ENCODE results near the gene FOSB.
"Not testable (repeated sequence)": the region's sequence is repeated elsewhere in the genome, so short reads cannot be mapped to it uniquely, and the experiment has no call there.

The FOSB gene

GRCh38 chr19:45506989-45507871 is 39.4 kb downstream of the FOSB start, which contains the start of gene VASP:
Gene VASP, plus strand, starts transcription at chr19:45507479. Its CDS starts 293 bp downstream, at chr19:45507772.
- peak; percentile 91 for DNase-seq

- no peak for DNase-seq
These were observed 40.1 kb downstream of the FOSB start for GRCh38 chr19:45507872-45508416.

- DNase-seq, result peak; percentile 53
These were observed 40.6 kb downstream of the FOSB start for GRCh38 chr19:45508417-45508860.

DNA sequence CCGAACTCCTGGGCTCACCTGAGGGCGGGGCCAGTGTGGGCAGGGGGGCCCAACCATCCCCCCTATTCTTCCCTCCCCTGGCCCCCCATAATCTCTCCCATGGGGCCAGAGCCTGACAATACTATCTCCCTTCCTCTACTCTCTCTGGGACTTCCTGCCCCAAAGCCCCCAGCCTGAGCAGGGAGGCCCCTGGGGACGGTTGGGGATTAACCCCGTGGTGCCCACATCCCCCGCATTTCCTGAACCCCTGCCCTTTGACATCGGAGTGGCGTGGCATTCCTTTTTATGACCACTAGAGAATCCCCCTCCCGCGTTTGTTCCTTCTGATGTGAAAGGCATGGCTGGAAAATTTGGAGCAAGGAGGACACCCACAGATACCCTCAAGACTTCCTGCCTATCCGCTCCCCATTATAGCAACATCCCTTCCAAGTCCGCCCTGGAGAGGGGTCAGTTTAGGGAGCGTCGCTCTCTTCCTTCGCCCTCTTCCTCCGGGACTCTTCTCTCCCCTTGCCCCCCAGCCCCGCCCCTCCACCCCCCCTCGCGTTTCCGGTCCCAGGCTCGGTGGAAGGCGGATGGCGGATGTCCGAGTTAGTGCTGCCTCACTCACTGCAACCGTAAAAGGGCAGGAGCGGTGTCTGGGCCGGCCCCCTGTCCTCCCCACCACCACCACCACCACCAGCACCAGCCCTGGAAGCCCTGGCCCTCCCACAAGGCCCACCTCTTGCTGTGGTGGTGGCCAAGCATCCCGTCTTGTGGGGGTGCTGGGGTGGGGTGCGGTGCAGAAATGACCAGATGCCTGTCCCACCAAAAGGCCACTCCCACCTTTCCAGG is 41.3 kb downstream of the FOSB start:
- DNase-seq, result peak; percentile 65

GRCh38 chr19:45509692-45510015 is 41.9 kb downstream of the FOSB start:
- DNase-seq, result no peak

DNA sequence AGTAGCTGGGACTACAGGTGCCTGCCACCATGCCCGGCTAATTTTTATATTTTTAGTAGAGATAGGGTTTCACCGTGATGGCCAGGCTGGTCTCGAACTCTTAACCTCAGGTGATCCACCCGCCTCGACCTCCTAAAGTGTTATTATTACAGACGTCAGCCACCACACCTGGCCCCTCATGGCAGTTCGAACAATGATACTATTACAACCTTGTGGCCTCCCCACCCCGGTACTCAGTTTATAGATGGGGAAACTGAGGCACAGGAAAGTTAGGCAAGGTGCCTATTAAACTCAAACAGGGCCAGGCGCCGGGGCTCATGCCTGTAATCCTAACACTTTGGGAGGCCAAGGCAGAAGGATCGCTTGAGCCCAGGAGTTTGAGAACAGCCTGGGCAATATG is 42.6 kb downstream of the FOSB start:
- DNase-seq, result not testable (repeated sequence)

DNA sequence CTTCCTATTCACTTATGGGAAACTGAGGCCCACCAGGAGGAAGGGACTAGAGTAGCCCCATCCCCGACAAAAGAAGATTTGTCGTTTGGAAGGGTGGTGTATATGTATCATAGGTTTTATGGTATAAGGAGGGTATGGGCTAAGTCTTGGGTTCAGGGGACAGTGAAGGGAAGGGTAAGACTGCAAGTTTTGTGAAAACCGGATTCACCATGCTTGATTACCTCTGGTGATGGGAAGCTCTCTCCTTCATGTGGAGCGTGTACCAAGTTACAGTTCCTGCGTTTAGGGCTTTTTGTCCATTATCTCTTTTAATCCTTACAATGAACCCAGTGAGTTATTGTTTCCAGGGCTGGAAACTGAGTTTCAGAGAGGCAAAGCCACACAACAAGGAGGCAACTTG is 43.3 kb downstream of the FOSB start:
- no peak for DNase-seq

- no peak for DNase-seq
These were observed 45.2 kb downstream of the FOSB start for GRCh38 chr19:45512881-45513483.

DNA sequence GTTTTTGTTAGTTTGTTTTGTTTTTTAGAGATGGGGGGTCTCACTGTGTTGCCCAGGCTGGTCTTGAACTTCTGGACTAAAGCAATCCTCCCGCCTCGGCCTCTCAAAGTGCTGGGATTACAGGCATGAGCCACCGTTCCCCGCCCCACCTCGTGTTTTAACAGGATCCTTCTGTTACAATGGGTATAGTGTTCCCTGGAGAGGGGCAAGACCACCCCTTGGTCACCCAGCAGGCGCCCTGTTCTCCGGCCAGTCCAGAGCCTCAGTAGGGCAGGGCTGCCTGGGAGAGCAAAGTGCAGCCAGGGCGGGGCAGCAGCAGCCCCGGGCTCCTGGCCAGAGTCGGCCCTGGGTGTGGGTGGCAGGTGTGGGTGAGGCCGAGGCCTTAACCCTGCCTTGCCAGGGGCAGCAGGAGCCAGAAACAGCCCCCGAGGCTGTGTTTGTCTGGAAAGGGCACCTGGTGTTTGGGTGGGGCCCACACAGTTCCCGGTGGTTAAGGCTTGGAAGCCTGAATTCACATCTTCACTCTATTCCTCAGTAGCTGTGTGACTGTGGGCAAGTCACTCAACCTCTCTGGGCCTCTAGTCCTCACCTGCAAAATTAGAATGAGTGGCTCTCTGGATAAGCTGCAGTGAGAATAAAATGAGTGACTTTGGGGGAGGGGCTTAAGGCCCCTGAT is 46.7 kb downstream of the FOSB start:
- no peak for DNase-seq

GRCh38 chr19:45515081-45515624 is 47.4 kb downstream of the FOSB start:
- DNase-seq, result peak; percentile 83

DNA sequence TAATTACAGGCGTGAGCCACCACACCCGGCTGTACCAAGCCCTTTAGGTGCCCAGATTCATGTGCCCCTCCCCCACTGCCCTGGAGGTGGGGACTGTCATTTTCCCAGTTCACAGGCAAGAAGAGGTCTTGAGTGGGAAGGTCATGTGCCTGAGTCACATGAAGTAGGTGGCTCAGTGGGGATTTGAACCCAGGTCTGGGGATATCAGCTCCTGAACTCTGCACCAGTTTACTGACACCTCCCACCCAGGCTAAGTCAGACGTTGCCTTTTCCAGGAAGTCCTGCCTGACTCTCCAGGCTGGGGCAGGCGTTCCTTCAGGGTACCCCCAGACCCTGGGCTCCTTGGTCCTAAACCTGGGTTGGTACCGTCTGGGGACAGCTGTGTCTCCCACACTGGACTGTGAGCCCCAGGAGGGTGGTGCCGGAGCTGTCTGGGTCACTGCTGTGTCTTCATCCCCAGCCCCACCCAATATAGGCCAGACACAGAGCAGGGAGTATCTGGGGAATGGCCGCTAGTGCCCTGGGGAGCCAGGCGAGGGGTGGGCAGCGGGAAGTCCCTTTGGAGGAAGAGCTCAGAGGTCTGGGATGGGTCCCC is 48.1 kb downstream of the FOSB start:
- DNase-seq, result peak; percentile 35

DNA sequence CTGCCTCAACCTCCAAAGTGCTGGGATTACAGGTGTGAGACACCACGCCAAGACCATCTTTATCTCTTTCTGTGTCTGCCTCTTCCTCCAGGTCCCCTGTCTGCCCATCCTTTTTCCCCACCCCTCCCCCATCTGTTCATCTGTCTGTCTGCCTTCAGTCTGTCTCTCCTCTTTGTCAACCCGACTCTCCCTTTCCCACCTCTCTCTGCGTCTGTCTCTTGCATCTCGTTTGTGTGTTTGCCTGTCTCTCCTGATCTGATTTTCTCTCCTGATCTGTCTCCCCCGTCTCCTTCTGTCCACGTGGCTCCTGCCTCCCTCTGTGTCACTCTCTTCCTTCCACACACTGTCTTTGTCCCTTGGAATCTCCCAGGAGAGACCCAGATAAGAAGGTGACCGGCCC is 49.4 kb downstream of the FOSB start:
- DNase-seq, result no peak

DNA sequence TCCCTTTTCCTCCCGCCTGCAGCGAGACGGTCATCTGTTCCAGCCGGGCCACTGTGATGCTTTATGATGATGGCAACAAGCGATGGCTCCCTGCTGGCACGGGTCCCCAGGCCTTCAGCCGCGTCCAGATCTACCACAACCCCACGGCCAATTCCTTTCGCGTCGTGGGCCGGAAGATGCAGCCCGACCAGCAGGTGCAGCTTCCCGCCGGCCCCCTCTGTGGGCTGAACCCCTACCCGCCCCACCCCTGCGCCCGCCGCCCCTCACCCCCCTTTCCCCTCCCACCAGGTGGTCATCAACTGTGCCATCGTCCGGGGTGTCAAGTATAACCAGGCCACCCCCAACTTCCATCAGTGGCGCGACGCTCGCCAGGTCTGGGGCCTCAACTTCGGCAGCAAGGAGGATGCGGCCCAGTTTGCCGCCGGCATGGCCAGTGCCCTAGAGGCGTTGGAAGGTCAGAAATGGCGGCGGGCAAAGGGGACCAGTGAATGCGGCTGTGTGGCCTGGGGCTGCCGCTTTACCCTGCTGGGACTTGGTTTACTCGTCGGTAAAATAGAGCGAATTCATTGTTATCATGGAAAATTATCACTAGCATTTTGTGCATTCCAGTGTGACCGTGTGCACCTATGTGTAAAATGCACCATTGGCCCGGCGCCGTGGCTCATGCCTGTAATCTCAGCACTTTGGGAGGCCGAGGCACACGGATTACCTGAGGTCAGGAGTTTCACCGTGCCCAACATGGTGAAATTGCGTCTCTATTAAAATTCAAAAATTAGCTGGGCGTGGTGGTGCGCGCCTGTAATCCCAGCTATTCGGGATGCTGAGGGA is 50.1 kb downstream of the FOSB start:
- no peak for DNase-seq

DNA sequence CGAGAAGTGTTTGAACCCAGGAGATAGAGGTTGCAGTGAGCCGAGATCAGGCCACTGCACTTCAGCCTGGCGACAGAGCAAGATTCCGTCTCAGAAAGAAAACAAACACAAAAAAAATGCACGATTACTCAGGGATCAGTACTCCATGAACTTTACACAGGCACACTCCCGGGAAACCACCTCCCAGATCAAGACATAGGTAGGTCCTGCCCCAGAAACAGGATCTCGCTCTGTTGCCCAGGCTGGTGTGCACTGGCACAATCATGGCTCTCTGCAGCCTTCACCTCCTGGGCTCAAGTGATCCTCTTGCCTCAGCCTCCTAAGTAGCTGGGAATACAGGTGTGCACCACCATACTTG is 50.7 kb downstream of the FOSB start:
- DNase-seq, result no peak

GRCh38 chr19:45522010-45522941 is 54.5 kb downstream of the FOSB start:
- no peak for DNase-seq

GRCh38 chr19:45523642-45524256 is 56.0 kb downstream of the FOSB start:
- DNase-seq, result peak; percentile 86

DNA sequence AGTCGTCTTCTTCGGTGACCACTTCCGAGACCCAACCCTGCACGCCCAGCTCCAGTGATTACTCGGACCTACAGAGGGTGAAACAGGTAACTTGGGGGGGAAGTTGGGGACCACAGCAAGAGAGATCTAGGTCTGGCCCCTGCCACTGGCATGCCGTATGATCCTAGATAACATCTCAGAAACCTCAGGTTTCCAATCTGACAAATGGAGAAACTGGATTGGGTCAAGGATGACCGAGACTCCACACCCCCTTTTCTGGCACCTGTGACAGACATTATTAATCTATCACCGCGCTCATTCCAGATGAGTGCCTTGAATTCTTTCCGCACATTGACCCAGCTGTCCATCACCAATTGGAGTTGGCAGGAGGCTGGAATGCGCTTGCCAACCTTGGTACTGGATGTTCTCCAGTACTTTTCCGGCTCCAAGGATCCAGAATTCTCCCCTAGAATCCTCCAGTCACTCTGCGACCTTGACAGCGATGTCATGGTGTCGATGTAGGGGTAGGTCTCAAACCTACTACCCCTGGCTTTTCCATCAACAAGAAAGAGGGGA is 56.9 kb downstream of the FOSB start:
- no peak for DNase-seq

All from CD4-positive, alpha-beta T cell treated with Interleukin-15 for 1 hour (primary cell).